Activated CD4-positive, alpha-beta T cell treated with anti-CD3 and anti-CD28 coated beads for 1 hour (primary cell): ENCODE results near the gene RSPH9.
A peak's percentile ranks its signal among the peaks of the same experiment; 100 is the strongest.

Source experiments
- DNase-seq: peaks from one replicate; pipeline ENCODE4 v3.0.0-alpha.2; 2020

The RSPH9 gene

DNA sequence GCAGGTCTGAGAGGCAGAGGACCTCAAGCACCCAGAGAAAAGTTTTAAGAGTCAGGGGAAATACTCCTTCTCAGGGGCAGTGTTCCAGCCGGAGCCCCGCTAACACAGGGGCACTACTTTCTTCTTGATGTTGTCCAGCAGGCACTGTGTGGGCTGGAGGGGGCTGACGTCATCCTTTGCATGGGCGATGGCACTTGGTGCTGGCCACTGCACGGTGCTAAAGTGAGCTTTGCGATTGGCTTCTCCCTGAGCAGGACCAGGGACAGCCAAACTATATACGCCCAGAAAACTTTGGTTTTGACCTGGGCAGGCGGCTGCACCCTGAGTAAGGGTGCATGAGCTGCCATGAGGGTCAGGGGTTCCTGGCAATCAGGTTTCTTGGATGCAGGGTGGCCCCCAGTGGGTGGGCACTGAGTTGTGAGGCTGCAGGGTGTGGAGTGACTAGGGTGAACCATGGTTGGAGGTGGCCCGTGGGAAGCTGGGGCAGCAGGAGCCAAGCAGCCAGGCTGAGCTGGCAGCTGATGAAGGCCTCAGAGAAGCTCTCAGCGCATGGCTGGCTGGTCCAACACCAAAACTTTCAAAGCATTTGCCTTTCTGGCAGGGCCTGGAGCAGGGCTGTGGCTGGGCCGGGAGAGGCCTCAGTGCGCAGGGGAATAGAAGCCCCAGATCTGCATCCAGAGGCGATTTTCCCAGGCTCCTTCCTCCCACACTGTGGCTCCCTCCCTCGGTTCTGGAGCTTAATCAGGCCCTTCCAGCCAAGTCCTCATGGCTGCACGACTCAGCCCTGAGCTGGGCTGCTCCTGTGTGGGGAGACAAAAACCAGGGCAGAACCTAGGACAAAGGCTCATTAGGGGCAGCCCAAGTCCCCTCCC is 24.4 kb downstream of the RSPH9 start:
- no peak for DNase-seq

DNA sequence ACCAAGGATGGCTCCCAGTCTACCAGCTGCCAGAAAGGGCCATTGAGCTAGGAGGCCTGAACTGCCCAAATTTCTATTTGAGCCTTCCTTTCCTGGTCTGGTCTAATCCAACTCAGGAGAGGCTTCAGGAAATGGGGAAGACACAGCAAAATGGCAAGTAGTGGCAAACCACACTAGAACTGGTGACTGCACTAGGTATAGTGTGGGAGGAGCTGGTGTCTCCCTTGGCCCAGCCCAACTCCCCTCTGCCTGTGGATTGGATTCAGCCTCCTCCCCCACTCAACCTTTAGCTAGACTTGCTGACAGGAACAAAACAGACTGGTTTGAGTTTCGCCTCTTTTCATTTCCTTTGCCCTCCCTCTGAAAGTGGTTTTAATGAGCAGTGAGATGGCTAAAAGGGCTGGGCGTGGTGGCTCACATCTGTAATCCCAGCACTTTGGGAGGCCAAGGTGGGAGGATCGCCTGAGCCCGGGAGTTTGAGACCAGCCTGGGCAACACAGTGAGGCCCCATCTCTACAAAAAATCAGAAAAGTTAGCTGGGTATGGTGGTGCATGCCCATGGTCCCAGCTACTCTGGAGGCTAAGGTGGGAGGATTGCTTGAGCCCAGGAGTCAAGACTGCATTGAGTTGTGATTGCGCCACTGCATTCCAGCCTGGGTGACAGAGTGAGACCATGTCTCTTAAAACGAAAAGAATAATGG is 25.2 kb downstream of the RSPH9 start:
- no peak for DNase-seq

DNA sequence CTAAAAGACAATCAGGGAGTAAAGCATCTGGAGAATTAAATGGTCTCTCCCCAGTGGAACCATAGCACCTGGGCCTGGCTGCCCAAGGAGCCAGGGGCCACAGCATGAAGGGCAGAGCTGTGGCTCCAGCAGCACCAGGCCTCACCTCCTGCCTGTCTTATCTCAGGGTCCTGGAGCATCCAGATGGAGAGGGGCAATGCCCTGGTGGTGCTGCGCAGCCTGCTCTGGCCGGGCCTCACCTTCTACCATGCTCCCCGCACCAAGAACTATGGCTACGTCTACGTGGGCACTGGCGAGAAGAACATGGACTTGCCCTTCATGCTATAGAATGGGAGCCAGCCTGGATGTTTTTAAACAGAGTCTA is 25.8 kb downstream of the RSPH9 start:
- no peak for DNase-seq

DNA sequence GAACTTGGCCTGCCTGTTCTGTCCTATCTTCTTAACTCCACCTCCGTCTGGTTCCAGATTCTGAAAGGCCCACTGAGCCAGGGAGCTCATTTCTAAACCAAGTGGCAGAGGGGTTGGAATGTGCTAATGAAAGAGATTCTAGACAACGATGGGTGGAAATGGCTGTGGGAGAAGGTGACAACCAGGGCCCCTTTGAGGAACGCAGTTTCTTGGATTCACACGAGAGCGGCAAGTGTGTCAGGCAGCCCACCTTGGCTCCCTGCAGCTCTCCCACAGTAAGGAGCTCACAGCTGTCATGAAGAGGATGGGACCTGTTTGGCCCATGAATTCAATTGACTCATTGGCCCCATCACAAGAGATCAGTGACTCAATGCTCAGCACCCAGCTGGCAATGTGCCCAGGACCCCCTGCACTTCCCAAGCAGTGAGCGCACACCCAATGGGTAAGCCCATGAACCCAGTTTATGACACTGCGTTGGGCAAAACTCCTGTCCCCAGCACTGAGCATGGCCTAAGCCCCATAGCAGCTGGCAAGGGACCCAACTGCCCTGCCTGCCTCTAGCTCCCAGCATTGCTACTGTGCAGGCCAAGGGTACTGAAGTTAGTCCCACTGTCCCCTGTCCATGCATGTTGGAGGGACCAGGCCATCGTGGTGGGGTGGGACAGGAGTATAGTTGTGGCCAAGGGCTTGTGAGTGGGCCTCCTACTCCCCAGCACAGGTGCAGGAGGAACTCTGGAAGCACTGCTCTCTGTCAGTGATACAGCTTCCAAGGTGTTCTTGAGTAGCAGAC is 26.4 kb downstream of the RSPH9 start:
- DNase-seq, result no peak

DNA sequence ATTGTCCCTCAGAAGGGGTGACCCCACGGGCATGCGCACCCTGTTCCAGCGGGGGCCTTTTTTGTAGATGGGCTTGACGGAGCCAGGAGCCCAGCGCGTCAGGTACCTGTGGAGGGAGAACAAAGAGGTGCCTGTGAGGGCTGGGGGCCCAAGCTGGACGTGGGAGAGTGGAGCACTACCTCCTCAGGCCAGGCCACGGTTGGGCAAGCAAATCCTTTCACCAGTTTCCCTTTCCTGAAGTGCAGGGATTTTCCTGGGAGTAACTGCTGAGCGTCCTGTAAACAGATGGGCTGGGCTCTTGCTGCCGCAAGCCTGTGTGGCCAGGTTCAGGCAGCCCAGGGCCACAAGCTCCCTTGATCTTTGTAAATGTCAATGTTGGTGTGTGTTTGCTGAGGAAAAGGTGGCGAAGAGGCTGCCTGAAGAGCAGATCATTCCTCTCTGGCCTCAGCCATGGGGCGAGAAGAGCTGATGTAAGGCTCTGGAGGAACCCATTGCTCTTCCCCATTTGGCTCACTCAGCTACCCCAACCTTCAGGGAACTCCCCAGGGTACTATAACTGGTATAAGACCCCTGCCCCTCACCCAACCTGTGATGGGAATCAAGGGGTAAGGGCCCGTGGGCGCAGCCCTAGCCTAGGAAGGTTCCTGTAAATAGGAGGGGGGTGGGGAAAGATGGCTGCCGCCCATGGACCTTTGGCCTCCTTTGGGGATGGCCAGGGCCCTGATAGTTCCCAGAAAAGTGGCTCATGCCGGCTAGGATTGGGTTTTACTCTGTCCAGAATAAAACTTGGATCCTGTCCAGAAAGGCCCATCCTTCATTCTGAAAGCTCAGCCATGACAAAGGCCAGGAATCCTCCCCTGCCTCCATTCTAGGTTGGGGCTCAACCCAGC is 27.2 kb downstream of the RSPH9 start:
- no peak for DNase-seq

DNA sequence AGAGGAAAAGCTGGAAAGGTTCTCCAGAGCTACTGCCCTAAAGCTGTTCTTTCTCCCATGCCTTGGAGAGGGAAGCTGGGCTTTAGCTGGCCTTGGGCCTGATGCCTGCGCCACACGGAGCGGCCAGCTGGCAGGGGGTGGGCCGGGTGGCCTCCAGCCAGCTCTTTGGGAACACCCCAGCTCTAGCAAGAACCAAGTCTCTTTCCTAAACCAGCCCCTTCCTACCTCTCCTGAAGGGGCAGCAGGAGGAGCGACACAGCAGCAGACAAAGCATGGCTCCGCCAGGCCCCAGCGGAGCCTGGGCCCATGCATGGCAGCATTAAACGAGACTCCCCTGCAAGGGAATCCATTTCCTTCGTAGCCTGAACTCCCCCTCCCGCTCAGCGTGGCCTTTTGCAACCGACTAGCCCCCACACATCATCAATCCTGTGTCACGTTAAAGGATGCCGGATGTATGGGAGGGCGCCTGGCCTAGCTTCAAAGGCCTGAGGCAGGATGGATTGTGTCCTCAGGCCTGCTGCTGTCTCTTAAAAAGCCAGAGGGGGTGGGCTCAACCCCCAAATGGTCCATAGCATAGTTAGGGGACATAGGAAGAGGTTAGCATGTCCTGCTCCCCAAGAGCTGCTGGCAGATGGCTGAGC is 28.7 kb downstream of the RSPH9 start:
- DNase-seq, result no peak

DNA sequence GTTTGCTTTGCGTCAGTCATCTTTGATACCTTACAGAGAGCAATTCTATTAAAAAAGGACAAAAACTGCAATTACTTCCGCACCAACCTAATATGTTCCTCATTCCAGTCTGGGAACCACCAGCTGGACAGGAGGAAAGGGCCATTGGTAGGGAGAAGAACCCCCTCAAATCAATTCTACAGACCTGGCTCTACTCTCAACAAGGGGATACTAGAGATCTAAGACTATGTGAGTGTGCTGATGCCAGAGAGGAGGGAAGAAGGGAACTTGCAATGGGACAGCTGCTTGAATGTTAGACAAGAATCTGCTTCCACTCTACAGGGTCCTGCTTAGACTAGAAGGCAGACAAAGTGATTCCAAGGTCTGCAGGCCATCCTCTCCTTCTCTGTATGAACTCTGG is 29.5 kb downstream of the RSPH9 start:
- DNase-seq, result no peak

DNA sequence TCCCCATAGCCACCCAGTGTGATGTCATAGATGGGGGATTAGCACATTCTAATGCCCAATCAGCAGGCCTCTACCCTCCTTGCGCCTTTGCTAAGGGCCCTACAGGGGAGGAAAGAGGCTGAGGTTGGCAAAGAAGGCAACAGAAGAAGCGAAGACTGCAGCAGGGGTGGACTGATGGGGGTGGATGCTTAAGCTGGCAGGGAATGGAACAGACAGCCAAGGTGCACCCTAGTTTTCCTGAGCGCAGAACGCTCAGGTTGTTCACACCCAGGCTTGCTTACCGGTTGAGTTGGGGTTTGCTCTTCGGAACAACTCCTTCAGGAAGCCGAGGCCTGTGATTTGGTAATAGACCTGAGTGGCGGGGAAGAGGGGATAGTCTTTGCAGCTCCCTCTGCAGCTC is 30.1 kb downstream of the RSPH9 start:
- no peak for DNase-seq

DNA sequence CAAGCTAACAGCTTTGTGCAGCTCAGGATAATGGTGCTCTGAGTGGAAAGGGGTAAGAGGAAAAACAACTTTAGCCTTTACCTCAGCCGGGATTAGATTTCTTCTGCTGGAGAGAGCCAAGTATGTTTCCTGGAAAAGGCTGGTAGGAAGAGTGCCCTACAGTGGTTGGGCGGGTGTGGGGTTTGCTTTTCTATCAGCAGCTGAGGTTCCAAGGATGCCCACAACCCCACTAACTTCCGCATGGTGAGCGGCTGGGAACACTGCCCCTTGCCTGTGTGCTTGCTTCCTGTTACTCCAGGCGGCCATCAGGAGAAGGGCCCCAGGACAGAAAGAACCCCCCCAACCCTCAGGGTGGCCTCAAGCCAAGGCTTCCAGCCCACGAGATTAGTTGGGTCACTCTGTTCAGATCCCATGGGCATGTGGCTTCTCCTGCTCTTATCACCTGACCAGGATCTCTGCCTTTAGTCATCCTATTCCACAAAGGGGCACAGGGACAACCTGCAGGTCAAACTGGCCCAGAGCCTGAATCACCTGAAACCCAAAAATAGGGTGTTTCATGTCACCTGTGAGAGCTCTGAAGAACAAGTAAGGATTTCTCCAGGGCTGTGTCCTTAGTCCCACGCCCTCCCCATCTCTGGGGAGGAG is 32.2 kb downstream of the RSPH9 start:
- DNase-seq, result no peak

DNA sequence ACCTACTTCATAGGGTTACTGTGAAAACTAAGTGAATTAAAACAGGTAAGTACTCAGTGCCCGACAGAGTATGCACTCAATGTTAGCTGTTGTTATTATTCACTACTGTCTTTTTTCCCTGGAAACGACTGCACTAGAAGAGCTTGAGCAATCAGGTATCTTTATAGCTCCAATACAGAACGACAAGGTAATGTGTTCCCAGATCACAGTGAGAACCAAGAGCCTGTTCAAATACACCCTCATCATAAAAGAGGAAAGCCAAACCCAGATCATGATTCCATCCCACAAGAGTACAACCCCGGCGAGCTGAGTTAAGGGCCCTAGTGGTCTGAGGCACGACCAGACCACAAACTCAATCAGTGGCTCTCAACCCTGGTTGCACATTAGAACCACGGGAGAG is 32.9 kb downstream of the RSPH9 start:
- DNase-seq, result no peak

DNA sequence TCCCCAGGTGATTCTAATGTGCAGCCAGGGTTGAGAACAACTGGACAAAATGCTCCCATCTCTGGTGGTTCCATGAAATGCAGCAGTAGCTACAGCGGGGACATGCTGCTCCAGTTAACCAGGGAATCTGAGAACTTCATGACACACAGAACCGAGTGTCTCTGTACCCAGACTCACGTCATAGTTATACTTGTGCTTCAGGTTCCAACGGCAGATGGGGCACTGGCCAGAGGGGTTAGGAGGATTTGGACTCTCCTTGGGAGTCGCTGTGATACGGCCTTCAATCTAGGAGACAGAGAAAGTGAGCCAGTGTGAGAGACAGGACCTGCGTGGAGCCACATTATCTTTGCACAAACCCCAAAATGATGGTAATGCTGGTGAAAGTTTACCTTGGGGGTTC is 33.5 kb downstream of the RSPH9 start:
- DNase-seq, result no peak

DNA sequence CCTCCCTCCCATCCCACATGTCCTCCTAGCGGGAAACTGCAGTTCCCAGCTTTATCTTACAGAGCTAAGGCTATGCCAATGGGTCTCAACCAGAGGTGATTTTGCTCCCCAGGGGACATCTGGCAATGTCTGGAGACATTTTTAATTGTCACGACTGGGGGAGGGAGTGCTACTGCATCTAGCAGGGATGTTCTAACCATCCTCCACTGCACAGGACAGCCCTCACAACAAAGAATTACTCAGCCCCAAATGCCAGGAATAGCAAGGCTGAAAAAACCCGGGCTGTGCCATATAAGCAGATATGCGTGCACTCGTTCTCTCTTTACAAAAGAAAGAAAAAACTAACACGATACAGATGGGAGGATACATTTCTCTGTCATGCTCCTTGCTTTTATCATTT is 34.2 kb downstream of the RSPH9 start:
- DNase-seq, result no peak

DNA sequence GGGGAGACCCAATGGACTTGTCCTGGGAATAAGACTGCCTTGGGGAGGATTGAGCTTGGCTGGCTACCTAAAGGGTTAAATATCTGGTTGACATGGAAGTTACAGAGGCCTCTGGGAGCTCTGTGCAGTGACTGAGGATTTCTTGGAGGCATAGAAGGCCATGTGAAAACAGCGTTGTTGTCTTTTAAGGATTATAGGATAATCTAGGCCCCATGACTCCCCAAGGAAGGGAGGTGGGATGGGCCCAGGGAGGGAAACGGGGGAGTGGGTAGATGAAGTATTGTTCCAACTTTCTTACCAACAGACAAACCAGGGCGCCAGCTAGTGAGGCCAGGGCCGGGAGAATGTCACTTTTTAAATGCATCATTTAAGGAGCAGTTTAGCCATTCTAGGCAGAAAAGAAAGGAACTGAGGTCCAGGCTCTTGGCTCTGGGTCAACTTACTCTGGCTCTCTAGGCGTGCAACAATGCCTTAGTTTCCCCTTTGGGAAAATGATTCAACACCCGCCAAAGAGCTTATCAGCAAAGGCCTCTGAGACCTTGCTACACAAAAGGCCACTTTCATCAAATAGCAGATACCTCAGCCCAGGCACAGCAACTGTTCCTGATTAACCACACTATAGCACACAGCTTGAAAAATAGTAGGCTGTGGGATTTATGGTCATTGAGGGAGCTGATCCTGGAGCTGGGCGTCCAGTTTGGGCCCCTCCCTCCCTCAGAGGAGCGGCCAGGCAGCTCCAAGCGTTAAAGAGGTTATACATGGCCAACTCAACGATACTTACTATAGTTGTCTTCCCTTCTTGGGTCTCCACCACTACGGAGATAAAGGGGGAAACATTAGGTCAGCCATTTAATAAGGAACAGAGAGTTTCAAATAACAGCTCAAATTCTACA is 35.7 kb downstream of the RSPH9 start:
- DNase-seq, result no peak

DNA sequence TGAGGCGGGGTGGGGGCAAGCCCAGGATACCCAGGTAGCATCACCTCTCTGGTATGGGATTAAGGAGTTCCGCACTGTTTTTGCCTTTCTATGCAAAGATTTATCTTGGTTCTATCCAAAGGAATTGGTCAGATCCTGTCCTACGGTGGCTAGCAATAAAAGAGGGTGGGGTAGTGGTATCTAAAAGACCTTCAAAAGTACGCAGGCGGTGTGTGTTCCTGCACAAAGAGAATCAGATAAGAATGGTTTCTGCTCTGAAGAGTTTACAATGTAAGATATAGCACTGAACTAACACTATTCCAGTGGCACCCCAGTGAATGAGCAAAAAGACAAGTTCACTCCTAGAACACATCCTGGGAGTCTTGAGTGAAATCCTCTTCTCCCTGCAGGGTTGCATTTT is 36.5 kb downstream of the RSPH9 start:
- no peak for DNase-seq

DNA sequence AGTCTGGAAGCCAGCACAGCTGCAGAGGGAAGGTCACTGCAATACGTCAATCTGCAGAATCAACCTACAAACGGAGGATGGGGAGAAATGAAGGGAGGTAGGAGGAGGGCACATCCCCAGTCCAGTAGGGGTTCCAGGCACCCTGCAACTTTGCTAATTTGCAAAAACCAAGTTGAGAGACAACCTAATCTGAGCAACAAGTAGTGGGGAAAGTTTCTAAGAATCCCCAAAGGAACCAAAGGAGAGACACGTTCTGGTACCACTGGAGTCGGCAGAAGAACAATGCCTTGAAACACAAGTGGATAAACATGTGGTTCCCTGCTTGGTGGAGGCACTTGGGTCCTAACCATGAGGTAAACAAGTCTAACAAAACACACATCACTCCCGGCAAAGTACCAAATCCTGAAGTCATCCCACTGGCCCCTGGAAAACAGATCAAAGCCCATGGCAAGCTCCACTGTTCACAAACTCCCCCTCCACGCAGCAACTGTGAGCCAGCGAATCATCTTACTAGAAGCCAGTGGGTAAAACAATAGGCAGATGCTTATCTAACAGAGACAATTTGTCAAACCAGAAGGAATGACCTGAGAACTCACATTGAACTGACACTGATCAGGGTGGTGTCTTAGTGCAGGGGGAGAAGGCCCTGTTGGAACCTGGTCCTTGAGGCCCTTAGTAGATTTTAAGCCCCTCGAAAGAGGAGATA is 38.0 kb downstream of the RSPH9 start:
- DNase-seq, result no peak

DNA sequence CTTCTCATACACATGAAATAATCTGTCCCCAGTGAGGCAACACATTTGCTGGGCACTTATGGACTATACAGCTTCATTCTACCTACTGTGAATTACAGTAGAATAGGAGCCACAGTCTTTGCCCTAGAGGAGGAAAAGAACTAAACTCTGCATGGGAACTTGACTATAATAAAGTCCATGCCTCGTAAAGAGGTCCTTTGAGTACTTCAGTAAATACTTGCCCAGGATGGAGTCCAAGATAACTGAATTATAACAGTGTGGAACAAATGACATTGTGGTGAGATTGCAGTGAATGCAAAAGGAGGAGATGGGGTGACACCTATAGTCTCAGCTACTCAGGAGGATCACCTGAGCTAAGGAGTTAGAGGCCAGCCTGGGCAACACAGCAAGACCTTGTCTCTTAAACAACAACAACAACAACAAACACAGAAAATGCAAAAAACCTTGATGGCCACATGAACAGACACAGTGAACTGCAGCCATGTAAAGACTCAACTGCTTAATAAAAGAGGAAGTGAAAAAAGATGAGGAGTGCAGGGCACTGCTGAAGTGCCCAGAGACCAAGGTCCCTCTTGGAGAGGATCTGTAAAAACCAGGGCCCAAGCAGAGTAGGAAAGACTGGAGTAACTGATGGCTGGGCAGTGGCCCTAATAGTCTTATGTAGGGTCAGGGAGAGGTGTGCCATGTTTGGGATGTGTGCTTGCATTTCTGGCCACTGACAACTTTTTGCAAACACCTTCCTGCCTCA is 39.0 kb downstream of the RSPH9 start:
- DNase-seq, result no peak

DNA sequence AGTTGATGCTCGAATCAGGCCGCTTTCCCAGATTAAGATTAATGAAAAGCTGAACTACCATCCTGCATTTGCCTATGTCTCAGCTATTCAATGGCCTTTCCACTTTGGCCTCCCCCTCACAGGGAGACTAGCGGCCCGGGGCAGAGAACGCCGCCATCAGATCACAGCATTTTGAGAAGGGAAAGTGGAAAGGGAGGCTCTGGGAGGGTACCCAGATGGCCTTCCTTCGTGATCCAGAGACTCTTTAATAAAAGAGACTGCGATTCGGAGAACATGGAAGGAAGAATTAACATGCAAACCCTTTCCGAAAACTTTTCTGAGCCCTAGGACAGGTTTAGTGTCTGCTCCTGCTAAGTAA is 42.2 kb downstream of the RSPH9 start:
- DNase-seq, result no peak

DNA sequence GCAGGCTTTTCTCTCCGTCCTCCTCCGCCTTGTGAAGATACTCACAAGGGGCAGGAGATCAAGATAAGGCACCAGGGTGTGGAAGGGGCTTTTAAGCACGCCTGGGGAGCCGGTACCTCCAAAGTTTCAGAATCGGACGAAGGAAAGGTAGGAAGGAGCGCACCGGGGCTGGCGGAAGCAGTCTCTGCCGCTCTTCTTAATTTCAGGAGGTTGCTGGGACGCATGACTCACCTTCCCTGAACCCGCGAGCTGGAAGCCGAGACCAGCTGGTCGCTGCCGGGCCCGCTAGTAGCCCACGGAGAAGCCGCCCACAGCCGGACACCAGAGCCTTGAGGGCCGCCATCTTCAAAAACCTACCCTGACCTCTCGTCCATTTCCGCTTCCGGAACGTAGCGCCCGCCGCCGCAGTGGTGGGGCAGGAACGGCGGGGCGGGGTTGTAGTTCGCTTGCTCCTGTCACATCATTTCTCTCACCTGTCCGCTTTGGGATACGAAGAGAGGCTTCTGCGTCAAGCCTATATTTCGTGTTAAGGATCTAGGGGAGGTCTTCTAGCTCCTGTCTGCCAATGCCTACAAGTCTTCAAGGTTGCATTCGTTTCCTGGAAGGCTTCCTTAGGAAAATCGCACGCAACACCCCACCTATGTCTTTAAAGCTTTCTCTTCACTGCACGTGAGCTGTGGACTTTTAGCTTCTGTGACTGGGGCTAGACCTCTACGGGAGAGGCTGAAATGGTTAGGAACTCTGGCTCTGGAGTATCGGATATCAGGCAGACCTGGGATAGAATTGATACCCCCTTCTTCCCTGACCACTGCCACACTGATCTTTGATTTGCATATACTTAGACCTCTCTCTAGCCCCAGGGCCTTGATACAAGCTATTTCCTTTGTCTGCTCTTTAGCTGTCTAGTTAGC is 42.9 kb downstream of the RSPH9 start, which contains the start of gene MRPS18A:
Gene MRPS18A, minus strand, starts transcription at position 355 of the 911 bp plus-strand sequence. Its CDS starts 12 bp downstream, at position 343.
- peak; percentile 56 for DNase-seq
